Loucy (cell line): Measurements from ENCODE around the gene MICU2.

Experiments used
- H2AFZ ChIP-seq: fragments of 200-600 bp; sonication (generic); 2 replicates; pipeline ENCODE4 v1.6.0; 2016; ENCODE audit warnings: antibody characterized with exemption, mild to moderate bottlenecking, low read length, moderate library complexity
- H3F3A ChIP-seq: fragments of 200-600 bp; 2 replicates; pipeline ENCODE4 v1.6.0; 2016; ENCODE audit warnings: antibody characterized with exemption, low read depth, mild to moderate bottlenecking
- H3K27me3 ChIP-seq: fragments of 200-600 bp; sonication (generic); 2 replicates; pipeline ENCODE4 v1.6.1; 2014; ENCODE audit warnings: low read length, mild to moderate bottlenecking; ENCODE audit not compliant: insufficient read depth, poor library complexity, severe bottlenecking
- H3K36me3 ChIP-seq: fragments of 200-600 bp; sonication (generic); 2 replicates; pipeline ENCODE4 v1.6.1; 2016; ENCODE audit warnings: low read length; ENCODE audit not compliant: insufficient read depth
- H3K4me1 ChIP-seq: fragments of 200-600 bp; sonication (generic); 2 replicates; pipeline ENCODE4 v1.5.1; 2014; ENCODE audit warnings: low read length, mild to moderate bottlenecking; ENCODE audit not compliant: insufficient read depth, poor library complexity, severe bottlenecking
- H3K4me2 ChIP-seq: fragments of 200-600 bp; sonication (generic); 2 replicates; pipeline ENCODE4 v1.6.0; 2014; ENCODE audit warnings: antibody characterized with exemption, low read length, low read depth, mild to moderate bottlenecking; ENCODE audit not compliant: poor library complexity, severe bottlenecking
- H3K4me3 ChIP-seq: fragments of 200-600 bp; sonication (generic); 2 replicates; pipeline ENCODE4 v1.5.1; 2014; ENCODE audit warnings: low read length, mild to moderate bottlenecking, mixed read lengths; ENCODE audit not compliant: poor library complexity, severe bottlenecking
- H3K79me2 ChIP-seq: fragments of 200-600 bp; sonication (generic); 2 replicates; pipeline ENCODE4 v1.6.1; 2014; ENCODE audit warnings: low read length; ENCODE audit not compliant: insufficient read depth
- H3K9ac ChIP-seq: fragments of 200-600 bp; sonication (generic); 2 replicates; pipeline ENCODE4 v1.6.0; 2014; ENCODE audit warnings: mild to moderate bottlenecking, low read depth, low read length, moderate library complexity; ENCODE audit not compliant: poor library complexity, severe bottlenecking
- H3K9me2 ChIP-seq: fragments of 200-600 bp; sonication (generic); replicated peaks from 2 replicates; pipeline ENCODE4 v1.6.1; 2016; ENCODE audit warnings: low read depth, low read length, mixed read lengths
- H3K9me3 ChIP-seq: fragments of 200-600 bp; sonication (generic); 2 replicates; pipeline ENCODE4 v1.6.1; 2014; ENCODE audit warnings: mild to moderate bottlenecking, antibody characterized with exemption, low read length, low read depth; ENCODE audit not compliant: insufficient read depth
- H4K20me1 ChIP-seq: fragments of 200-600 bp; sonication (generic); 2 replicates; pipeline ENCODE4 v1.6.0; 2014; ENCODE audit warnings: antibody characterized with exemption, low read length, mild to moderate bottlenecking; ENCODE audit not compliant: insufficient read depth, poor library complexity, severe bottlenecking
- EZH2phosphoT487 ChIP-seq: fragments of 200-600 bp; IDR thresholded peaks from 2 replicates; pipeline ENCODE4 v1.6.1; 2018; ENCODE audit warnings: antibody characterized with exemption, mild to moderate bottlenecking, moderate library complexity, borderline replicate concordance
- TF ChIP-seq, protein P1 (sequence below): fragments of 200-600 bp; sonication (generic); conservative IDR thresholded peaks from 2 replicates; pipeline ENCODE4 v1.5.1; 2014; ENCODE audit warnings: mild to moderate bottlenecking, antibody characterized with exemption, low read length

MICU2 gene

DNA sequence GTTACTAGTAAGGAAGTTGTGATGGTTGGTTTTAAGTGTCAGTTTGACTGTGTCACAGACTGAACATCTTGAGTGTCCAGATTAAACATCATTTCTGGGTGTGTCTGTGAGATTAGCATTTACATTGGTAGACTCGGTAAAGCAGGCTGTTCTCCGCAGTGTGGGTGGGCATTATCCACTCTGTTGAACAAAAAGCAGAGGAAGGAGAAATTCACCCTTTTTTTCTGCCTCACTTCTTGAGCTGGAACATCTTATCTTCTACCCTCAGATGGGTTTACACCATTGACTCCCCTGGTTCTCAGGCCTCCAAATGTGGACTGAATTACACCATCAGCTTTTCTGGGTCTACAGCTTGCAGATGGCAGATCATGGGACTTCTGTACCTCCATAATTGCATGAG is 81.1 kb downstream of the MICU2 start:
- Histone ChIP-seq H3K9me3 (no peaks in the 10 kb centered on the region), H3F3A (no peaks in the 10 kb centered on the region), H3K4me1 (no peaks in the 10 kb centered on the region), H3K4me2 (no peak overlapping the region), H3K79me2 (no peaks in the 10 kb centered on the region), H3K9ac (no peak overlapping the region), H3K9me2 (no peaks in the 10 kb centered on the region), H3K36me3 (peaks cover 43% of the 10 kb centered on the region; the same call in 1 of the 2 replicates), H3K27me3 (no peaks in the 10 kb centered on the region), H2AFZ (no peak overlapping the region), H3K4me3 (no peak overlapping the region), H4K20me1 (no peaks in the 10 kb centered on the region)
- TF ChIP-seq, protein P1, sequence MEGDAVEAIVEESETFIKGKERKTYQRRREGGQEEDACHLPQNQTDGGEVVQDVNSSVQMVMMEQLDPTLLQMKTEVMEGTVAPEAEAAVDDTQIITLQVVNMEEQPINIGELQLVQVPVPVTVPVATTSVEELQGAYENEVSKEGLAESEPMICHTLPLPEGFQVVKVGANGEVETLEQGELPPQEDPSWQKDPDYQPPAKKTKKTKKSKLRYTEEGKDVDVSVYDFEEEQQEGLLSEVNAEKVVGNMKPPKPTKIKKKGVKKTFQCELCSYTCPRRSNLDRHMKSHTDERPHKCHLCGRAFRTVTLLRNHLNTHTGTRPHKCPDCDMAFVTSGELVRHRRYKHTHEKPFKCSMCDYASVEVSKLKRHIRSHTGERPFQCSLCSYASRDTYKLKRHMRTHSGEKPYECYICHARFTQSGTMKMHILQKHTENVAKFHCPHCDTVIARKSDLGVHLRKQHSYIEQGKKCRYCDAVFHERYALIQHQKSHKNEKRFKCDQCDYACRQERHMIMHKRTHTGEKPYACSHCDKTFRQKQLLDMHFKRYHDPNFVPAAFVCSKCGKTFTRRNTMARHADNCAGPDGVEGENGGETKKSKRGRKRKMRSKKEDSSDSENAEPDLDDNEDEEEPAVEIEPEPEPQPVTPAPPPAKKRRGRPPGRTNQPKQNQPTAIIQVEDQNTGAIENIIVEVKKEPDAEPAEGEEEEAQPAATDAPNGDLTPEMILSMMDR, result no peak
- TF ChIP-seq EZH2phosphoT487, result no peak

DNA sequence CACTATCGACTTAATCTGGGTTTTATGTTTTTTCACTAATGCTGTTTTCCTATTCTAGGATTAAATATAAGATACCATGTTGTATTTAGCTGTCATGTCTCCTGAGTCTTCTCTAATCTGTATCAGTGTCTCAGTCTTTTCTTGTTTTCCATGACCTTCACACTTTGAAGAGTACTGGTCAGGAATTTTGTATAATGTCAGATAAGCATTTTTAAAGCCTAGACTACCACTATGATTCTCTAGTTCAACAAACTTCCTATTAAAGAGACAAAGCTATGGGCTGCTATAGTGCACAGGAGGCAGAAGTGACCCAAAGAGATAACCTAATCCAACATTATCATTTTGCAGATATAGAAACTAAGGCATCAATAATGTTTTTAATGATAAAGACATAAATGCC is 81.8 kb downstream of the MICU2 start:
- H3K9me3 ChIP-seq, result no peaks in the 10 kb centered on the region
- no peak overlapping the region for H3K4me2 ChIP-seq
- H4K20me1 ChIP-seq, result no peaks in the 10 kb centered on the region
- H2AFZ ChIP-seq, result no peak overlapping the region
- no peak overlapping the region for H3K9ac ChIP-seq
- no peaks in the 10 kb centered on the region for H3K79me2 ChIP-seq
- peaks cover 42% of the 10 kb centered on the region; the same call in 1 of the 2 replicates for H3K36me3 ChIP-seq
- H3K4me3 ChIP-seq, result no peak overlapping the region
- H3K4me1 ChIP-seq, result no peaks in the 10 kb centered on the region
- H3F3A ChIP-seq, result no peaks in the 10 kb centered on the region
- no peak for TF ChIP-seq EZH2phosphoT487
- TF ChIP-seq, protein P1, result no peak
- no peaks in the 10 kb centered on the region for H3K27me3 ChIP-seq
- H3K9me2 ChIP-seq, result no peaks in the 10 kb centered on the region

DNA sequence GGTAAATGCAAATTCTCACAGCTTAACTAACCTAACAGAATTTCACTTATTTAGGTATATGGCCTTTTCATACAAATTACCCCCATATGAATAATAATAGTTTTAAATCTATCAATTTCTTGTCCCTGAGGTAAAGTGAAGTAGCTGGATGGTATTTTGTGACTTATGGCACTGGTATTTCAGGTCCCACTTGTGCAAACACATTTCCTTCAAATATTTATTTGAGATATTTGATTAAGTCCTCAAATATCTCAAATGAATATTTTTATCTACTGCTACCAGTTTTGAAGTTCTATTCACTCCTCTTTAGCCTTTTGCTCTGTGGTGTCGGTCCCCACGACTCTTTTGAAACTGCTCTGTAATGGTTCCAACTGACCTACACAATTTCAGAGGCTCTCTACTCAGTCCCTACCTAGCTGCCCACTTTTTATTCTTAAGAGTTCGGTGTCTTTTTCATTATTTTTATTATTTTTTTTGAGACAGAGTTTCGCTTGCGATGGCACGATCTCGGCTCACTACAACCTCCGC is 85.3 kb downstream of the MICU2 start:
- H3K4me1 ChIP-seq, result no peaks in the 10 kb centered on the region
- no peaks in the 10 kb centered on the region for H4K20me1 ChIP-seq
- H3K79me2 ChIP-seq, result no peaks in the 10 kb centered on the region
- no peak overlapping the region for H2AFZ ChIP-seq
- H3K9me2 ChIP-seq, result no peaks in the 10 kb centered on the region
- H3K9ac ChIP-seq, result no peak overlapping the region
- no peaks in the 10 kb centered on the region for H3F3A ChIP-seq
- no peaks in the 10 kb centered on the region for H3K9me3 ChIP-seq
- no peak overlapping the region for H3K4me2 ChIP-seq
- no peak overlapping the region for H3K4me3 ChIP-seq
- TF ChIP-seq, protein P1, result no peak
- no peak for TF ChIP-seq EZH2phosphoT487
- H3K36me3 ChIP-seq, result peaks cover 39% of the 10 kb centered on the region; the same call in 1 of the 2 replicates
- no peaks in the 10 kb centered on the region for H3K27me3 ChIP-seq
